ENCODE data around the gene NKD1.

Gene NKD1

GRCh38 chr16:50635505-50636392, 87.6 kb downstream of the NKD1 start:
- H3K4me1 ChIP-seq, result no peaks in the 10 kb centered on the region
- H3K27me3 ChIP-seq (ENCODE audit: low read depth), result no peaks in the 10 kb centered on the region
- peak; percentile 8 to 69 for DNase-seq (ENCODE audit: low spot score in 2 of 2)
- no peaks in the 10 kb centered on the region for H3K9me3 ChIP-seq
- in situ Hi-C loops (cut with MboI; ENCODE audit: low sequenced_read_pairs), result no loop called here
- no peak overlapping the region for H3K4me3 ChIP-seq
- H3K36me3 ChIP-seq (replicated peaks), result no peaks in the 10 kb centered on the region

GRCh38 chr16:50636753-50637374, 88.7 kb downstream of the NKD1 start:
- no peak for DNase-seq (ENCODE audit: low spot score in 2 of 2)
- Histone ChIP-seq H3K27me3 (ENCODE audit: low read depth) (no peaks in the 10 kb centered on the region), H3K4me1 (no peaks in the 10 kb centered on the region), H3K4me3 (no peak overlapping the region), H3K9me3 (no peaks in the 10 kb centered on the region), H3K36me3 (replicated peaks) (no peaks in the 10 kb centered on the region)
- in situ Hi-C loops (cut with MboI; ENCODE audit: low sequenced_read_pairs), result no loop called here

GRCh38 chr16:50637716-50638602, 89.8 kb downstream of the NKD1 start:
- no peak for DNase-seq (ENCODE audit: low spot score in 2 of 2)
- Histone ChIP-seq H3K36me3 (replicated peaks) (no peaks in the 10 kb centered on the region), H3K4me1 (no peaks in the 10 kb centered on the region), H3K27me3 (ENCODE audit: low read depth) (no peaks in the 10 kb centered on the region), H3K9me3 (no peaks in the 10 kb centered on the region), H3K4me3 (no peak overlapping the region)
- in situ Hi-C loops (cut with MboI; ENCODE audit: low sequenced_read_pairs), result no loop called here

- H3K27me3 ChIP-seq (ENCODE audit: low read depth), result no peaks in the 10 kb centered on the region
- no peaks in the 10 kb centered on the region for H3K36me3 ChIP-seq (replicated peaks)
- no peaks in the 10 kb centered on the region for H3K4me1 ChIP-seq
- no peaks in the 10 kb centered on the region for H3K9me3 ChIP-seq
- no peak overlapping the region for H3K4me3 ChIP-seq
- DNase-seq (ENCODE audit: low spot score in 2 of 2), result no peak
- in situ Hi-C loops (cut with MboI; ENCODE audit: low sequenced_read_pairs), result no loop called here
These were observed 90.8 kb downstream of the NKD1 start for GRCh38 chr16:50638816-50639670.

- no peak for DNase-seq (ENCODE audit: low spot score in 2 of 2)
- Histone ChIP-seq H3K27me3 (ENCODE audit: low read depth) (no peaks in the 10 kb centered on the region), H3K9me3 (no peaks in the 10 kb centered on the region), H3K4me3 (no peak overlapping the region), H3K36me3 (replicated peaks) (no peaks in the 10 kb centered on the region), H3K4me1 (no peaks in the 10 kb centered on the region)
- in situ Hi-C loops (cut with MboI; ENCODE audit: low sequenced_read_pairs), result no loop called here
These were observed 92.2 kb downstream of the NKD1 start for GRCh38 chr16:50640391-50640790.

GRCh38 chr16:50640919-50641817, 93.0 kb downstream of the NKD1 start:
- DNase-seq (ENCODE audit: low spot score in 2 of 2), result no peak
- Histone ChIP-seq H3K4me3 (no peak overlapping the region), H3K36me3 (replicated peaks) (no peaks in the 10 kb centered on the region), H3K4me1 (no peaks in the 10 kb centered on the region), H3K9me3 (no peaks in the 10 kb centered on the region), H3K27me3 (ENCODE audit: low read depth) (no peaks in the 10 kb centered on the region)
- in situ Hi-C loops (cut with MboI; ENCODE audit: low sequenced_read_pairs), result no loop called here

GRCh38 chr16:50641818-50642187, 93.6 kb downstream of the NKD1 start:
- no peaks in the 10 kb centered on the region for H3K4me1 ChIP-seq
- H3K27me3 ChIP-seq (ENCODE audit: low read depth), result no peaks in the 10 kb centered on the region
- H3K4me3 ChIP-seq, result no peak overlapping the region
- no peak for DNase-seq (ENCODE audit: low spot score in 2 of 2)
- in situ Hi-C loops (cut with MboI; ENCODE audit: low sequenced_read_pairs), result no loop called here
- H3K9me3 ChIP-seq, result no peaks in the 10 kb centered on the region
- no peaks in the 10 kb centered on the region for H3K36me3 ChIP-seq (replicated peaks)

GRCh38 chr16:50642349-50642748, 94.2 kb downstream of the NKD1 start:
- Histone ChIP-seq H3K4me3 (no peak overlapping the region), H3K36me3 (replicated peaks) (no peaks in the 10 kb centered on the region), H3K9me3 (no peaks in the 10 kb centered on the region), H3K4me1 (no peaks in the 10 kb centered on the region), H3K27me3 (ENCODE audit: low read depth) (no peaks in the 10 kb centered on the region)
- in situ Hi-C loops (cut with MboI; ENCODE audit: low sequenced_read_pairs), result no loop called here
- DNase-seq (ENCODE audit: low spot score in 2 of 2), result no peak

- no peaks in the 10 kb centered on the region for H3K4me1 ChIP-seq
- in situ Hi-C loops (cut with MboI; ENCODE audit: low sequenced_read_pairs), result no loop called here
- H3K27me3 ChIP-seq (ENCODE audit: low read depth), result no peaks in the 10 kb centered on the region
- no peaks in the 10 kb centered on the region for H3K9me3 ChIP-seq
- no peaks in the 10 kb centered on the region for H3K36me3 ChIP-seq (replicated peaks)
- H3K4me3 ChIP-seq, result no peak overlapping the region
- no peak for DNase-seq (ENCODE audit: low spot score in 2 of 2)
These were observed 95.0 kb downstream of the NKD1 start for GRCh38 chr16:50643192-50643591.

- H3K36me3 ChIP-seq (replicated peaks), result no peaks in the 10 kb centered on the region
- no peak overlapping the region for H3K4me3 ChIP-seq
- H3K9me3 ChIP-seq, result no peaks in the 10 kb centered on the region
- H3K27me3 ChIP-seq (ENCODE audit: low read depth), result no peaks in the 10 kb centered on the region
- in situ Hi-C loops (cut with MboI; ENCODE audit: low sequenced_read_pairs), result no loop called here
- no peak for DNase-seq (ENCODE audit: low spot score in 2 of 2)
- no peaks in the 10 kb centered on the region for H3K4me1 ChIP-seq
These were observed 96.0 kb downstream of the NKD1 start for GRCh38 chr16:50644245-50644644.

- DNase-seq (ENCODE audit: low spot score in 2 of 2), result no peak
- Histone ChIP-seq H3K36me3 (replicated peaks) (no peaks in the 10 kb centered on the region), H3K4me1 (no peaks in the 10 kb centered on the region), H3K9me3 (no peaks in the 10 kb centered on the region), H3K4me3 (no peak overlapping the region), H3K27me3 (ENCODE audit: low read depth) (no peaks in the 10 kb centered on the region)
- in situ Hi-C loops (cut with MboI; ENCODE audit: low sequenced_read_pairs), result no loop called here
These were observed 96.5 kb downstream of the NKD1 start for GRCh38 chr16:50644729-50645128.

- no peak for DNase-seq (ENCODE audit: low spot score in 2 of 2)
- in situ Hi-C loops (cut with MboI; ENCODE audit: low sequenced_read_pairs), result no loop called here
- no peaks in the 10 kb centered on the region for H3K27me3 ChIP-seq (ENCODE audit: low read depth)
These were observed 97.5 kb downstream of the NKD1 start for GRCh38 chr16:50645563-50646220.

More at GRCh38 chr16:50645563-50646220, 97.5 kb downstream of the NKD1 start:
- no peaks in the 10 kb centered on the region for H3K9me3 ChIP-seq
- H3K4me3 ChIP-seq, result no peak overlapping the region
- no peaks in the 10 kb centered on the region for H3K36me3 ChIP-seq (replicated peaks)
- H3K4me1 ChIP-seq, result no peaks in the 10 kb centered on the region

Measured in HAP-1 (cell line).